GM18861 (cell line): Measurements from ENCODE around the gene PRKAR1A.
"Not testable (repeated sequence)": the region's sequence is repeated elsewhere in the genome, so short reads cannot be mapped to it uniquely, and the experiment has no call there.

ENCODE experiments used
- ATAC-seq: cut with Tn5 transposase; IDR thresholded peaks from one replicate; pipeline ENCODE4 v1.9.1; 2021; ENCODE audit not compliant: unreplicated experiment

The PRKAR1A gene

DNA sequence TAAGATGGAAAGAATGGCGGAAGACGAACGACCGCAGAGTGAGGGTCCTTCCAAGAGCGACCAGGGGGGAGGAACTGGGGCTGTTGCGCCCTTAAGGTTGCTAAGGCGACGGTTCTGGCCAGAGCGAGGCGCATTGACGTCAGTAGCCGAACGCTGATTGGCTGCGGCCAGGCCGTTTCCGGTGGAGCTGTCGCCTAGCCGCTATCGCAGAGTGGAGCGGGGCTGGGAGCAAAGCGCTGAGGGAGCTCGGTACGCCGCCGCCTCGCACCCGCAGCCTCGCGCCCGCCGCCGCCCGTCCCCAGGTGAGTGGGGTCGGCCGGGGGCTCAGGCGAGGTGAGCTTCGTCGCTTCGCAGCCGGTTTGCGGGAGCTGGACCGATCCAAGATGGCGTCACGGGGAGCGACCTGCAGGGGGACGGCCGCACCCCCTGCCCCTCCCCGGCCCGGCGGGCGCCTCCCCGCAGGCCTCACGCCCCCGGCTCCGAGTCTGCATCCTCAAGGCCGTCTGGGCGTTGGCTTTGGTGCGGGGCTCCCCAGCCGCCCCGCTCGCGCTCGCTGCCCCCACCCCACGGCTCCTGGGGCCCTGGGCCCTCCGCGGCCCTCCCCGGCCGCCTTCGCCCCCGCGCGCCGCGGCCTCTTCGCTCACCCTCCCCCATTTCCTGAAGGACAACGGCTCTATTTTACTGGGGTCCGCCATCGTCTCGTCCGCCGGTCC, at the start of gene PRKAR1A:
PRKAR1A (plus strand) TSS at position 184 of the 713 bp plus-strand sequence. CDS start 2,970 bp downstream, outside the sequence.
- peak; percentile 85 for ATAC-seq

DNA sequence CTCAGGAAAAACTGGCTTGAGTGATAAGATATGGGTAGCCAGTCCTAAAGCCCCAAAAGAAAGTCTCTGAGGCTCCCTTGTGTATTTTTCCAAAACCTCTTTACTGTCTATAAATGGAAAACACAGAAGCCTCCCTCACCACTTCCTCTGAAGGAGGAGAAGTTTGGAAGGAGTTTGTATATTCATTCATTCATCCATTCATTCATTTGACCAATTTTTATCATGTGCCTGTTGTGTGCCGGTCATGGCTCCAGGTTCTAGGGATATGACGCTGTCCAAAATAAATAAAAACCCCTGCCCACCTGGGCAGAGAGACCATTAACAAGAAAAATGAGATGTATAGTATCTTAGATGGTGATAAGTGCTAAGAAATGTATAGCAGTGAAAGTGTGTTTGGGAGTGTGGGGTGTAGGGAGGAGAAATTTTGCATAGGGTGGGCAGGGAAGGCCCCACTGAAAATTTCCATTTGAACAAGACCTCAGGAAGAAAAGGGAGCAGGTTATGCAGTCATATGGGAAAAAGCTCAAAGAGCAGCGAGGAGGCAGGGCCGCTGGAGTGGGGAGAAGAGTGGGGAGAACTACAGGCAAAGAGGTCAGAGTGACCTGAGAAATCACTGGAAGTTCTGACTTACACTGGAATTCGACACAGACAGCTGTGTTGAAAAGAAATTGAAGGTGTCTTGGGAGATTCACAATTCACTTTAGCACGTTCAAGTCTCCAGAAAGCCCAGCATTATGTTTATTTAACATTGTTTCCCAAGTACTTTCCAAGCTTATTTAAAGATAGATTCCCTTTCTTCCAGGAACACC, 48.8 kb upstream of the PRKAR1A start:
- no peak for ATAC-seq

DNA sequence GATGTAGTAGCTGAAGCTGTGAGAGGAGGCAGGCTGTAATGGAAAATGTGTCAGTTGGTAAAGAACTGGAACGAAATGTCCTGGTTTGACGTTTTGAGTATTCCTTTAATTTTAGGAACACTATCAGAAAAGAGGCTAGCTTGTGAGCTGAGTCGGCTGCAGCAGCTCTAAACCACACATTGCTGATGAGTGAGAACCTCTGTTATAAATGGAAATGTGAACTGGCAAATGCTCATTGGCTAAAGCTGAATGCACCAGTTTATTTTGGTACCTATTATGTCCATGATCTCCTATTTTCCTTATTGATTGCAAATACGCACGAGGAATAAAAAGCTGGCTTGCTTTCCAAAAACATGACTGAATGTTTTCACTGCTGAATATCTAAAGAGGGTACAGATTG, 43.9 kb upstream of the PRKAR1A start:
- ATAC-seq: no peak

DNA sequence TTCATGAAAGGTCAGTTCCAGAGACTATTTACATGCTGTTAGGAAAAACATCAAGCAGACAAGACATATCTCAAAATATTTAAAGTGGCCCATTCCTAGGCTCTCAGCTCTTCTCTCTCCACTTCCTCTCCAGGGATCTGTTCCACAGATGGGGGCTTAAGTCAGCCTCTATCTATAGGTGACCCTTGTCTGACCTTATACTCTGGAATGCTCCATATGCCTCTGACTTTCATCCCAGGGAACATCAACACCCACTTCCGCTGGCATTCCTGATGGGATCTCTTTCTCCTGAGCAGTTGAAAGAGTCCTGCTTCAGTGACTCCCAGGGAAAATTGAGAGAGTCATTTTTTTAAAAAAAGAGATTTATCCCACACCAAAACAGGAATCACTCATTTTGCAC, 43.4 kb upstream of the PRKAR1A start:
- ATAC-seq: no peak

DNA sequence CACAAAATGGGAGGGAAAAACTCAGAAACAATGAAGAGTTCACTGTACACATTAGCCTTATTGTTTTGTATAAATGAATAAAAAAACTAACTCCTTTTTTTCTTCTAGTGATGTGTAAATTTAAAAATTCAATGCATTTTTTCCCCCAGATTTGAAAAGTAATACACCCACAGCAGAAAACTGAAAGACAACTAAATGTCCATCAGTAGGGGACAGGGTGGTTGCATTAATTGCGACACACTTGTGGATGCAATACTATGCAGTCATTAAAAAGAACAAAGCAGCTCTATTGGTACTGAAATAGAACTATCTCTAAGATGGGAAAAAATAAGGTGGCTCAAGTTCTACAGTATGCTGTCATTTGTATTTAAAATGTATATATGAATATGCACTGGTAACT, 41.3 kb upstream of the PRKAR1A start:
- ATAC-seq: no peak

DNA sequence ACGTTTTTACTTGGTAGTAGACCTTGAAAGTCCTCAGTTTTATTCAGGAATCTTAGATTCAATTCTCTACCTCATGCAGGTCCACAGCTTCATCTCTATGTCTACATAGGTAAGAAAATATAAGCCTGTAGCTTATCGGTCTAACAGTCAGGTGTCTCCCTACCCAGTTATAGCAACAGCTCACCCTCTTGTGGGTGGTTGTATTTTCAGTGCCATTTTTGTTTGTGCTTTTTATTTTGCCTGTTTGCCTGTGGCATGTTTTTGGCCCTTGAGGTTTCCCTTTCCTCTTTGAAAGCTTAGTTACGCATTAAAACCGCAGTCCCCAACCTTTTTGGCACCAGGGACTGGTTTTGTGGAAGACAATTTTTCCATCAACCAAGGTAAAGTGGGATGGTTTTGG, 31.3 kb upstream of the PRKAR1A start:
- ATAC-seq: no peak

DNA sequence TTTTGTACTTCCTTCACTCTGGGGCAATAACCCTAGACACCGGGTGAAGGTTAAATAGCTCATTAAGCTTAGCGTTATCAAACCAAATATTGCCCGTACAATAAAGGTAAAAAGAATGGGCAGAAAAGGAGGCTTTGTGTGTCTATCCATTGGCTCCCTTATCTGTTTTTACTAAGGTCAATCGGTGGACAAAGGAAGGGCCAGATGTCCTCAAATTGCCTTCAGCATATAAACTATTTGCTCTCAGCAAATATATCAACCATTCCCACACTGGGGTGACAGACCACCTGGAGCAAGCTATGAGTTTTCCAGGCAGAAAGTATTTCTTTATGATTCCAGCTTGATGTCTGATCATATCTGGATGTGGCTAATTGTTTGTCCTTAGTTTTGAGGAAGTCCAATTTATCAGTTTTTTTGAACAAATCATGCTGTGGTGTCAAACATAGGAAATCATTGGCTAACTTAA, 29.6 kb upstream of the PRKAR1A start:
- no peak for ATAC-seq

DNA sequence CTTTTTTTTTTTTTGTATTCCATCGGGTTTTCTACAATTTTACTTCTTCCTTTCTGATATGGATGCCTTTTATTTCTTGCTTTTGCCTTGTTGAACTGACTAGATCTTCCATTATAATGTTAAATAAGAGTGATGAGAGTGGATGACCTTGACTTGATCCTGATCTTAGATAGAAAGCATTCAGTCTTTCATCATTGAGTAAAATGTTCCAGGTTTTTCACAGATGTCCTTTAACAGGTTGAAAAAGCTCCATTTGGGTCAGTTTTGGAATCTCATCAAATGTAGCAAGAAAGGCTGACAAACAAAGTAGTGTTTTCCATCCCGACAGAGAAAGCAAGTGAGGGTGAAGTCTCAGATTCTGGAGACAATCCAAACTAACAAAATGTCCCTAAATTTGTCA, 27.8 kb upstream of the PRKAR1A start:
- ATAC-seq: no peak

DNA sequence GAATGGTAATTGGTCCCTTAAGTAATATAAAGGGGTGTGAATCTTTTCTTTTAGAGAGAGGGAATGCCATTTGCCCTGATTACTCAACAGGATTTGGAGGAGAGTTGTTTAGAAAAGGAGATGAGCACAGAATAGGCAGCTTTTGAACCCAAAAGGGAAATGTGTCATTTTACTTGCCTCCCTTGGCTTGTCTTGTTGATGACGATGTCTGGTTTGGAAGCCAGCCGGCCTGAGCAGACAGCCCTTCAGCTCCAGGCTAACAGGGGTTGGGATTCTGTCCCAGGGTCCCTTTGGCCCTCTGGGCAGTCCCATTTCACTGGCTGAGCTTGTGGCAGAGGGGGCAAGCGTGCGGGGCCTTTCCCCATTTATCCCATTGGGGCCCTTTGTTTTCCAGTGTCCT, 22.3 kb upstream of the PRKAR1A start:
- ATAC-seq: no peak

DNA sequence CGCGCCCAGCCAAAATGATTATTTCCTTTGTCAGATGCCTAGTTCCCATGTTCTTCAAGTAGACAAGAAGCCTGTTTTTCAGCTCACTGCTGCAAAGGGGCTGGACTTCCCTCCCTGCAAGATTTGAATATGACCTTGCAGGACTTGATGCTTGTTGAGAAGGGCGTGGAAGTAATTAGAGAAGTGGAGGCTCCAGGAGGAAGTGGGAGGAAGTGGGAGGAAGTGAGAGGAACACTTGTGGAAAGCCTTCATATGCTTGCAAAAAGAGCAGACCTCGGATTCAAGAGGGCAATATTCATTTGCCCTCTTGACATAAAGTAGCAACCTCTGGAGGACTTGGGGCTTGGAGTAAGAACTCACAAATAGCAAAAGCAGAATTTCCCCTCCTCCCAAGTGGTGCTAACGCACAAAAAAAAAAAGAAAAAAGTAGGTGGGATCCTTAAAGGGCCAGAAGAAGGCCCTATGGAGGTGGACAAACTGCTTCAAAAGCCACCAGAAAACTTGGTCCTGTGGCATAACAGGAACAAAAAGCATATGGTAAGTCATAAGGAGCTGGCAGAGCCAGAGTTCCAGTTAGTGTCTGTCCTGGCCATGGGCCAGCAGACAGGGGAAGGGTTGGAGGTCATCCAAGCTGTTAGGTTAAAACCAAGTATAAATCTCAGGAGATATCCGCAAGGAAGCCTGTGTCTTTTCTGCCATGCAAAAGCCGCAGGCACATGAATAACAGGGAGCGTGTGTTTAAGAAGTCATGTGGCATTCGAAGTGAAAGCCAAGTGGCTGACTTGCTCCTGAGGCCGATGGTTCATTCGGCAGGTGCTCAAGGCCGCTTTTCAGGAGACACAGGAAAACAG, 20.6 kb upstream of the PRKAR1A start:
- ATAC-seq: no peak

DNA sequence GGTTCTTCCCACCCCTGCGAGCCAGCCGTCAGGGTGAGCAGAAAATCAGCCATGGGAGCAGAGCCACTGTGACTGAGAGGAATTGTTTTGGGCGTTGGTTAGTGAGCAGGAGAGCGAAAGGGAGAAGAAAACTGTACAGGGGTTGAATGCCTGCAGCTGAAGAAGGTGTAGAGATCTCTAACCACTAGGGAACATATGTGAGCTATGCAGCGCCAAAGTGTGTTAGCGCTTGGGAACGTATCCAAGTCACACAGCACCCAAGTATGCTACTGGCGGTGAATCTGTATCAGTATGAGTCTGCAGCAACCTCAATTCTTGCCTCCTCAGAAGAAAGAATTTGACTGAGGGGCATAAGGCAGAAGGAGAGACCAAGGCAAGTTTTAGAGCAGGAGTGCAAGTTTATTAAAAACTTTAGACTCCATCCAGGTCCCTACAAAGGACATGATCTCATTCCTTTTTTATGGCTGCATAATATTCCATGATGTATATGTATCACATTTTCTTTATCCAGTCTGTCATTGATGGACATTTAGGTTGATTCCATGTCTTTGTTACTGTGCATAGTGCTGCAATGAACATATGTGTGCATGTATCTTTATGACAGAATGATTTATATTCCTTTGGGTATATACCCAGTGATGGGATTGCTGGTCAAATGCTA, 19.7 kb upstream of the PRKAR1A start:
- not testable (repeated sequence) for ATAC-seq

DNA sequence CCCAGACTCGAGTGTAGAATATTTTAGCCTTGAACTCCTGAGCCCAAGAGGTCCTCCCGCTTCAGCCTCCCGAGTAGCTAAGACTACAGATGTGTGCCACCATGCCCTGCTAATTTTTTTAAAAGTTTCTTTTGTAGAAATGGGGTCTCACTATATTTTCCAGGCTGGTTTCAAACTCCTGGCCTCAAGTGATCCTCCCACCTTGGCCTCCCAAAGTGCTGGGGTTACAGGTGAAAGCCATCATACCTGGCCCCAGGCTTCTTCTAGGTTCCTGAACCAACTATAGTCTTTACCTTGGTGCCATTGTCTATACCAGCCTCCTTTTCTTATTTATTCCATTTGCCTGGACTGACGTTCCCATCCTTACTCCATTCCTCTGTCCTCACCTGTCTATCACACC, 17.1 kb upstream of the PRKAR1A start:
- no peak for ATAC-seq

DNA sequence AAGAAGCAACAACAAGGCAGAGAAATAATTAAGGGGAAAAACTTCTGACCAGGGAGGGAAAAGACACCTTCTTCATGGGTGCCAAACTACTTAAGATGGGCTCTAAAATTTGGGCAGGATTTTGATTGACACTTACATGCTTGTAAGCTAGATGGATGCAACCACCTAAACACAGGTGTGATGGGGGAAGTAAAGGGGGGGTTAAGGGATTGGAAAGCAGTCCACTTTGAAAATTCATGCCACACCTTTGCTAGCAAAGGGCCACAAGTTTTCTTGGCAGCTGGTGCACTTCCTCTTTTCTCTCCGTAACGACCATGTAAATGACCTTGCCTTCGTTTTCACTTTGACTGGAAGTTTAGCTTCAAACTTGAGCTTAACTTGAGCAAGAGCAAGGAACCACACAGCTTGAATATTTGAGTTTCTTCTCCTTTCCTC, 14.3 kb upstream of the PRKAR1A start:
- ATAC-seq: peak; percentile 92

DNA sequence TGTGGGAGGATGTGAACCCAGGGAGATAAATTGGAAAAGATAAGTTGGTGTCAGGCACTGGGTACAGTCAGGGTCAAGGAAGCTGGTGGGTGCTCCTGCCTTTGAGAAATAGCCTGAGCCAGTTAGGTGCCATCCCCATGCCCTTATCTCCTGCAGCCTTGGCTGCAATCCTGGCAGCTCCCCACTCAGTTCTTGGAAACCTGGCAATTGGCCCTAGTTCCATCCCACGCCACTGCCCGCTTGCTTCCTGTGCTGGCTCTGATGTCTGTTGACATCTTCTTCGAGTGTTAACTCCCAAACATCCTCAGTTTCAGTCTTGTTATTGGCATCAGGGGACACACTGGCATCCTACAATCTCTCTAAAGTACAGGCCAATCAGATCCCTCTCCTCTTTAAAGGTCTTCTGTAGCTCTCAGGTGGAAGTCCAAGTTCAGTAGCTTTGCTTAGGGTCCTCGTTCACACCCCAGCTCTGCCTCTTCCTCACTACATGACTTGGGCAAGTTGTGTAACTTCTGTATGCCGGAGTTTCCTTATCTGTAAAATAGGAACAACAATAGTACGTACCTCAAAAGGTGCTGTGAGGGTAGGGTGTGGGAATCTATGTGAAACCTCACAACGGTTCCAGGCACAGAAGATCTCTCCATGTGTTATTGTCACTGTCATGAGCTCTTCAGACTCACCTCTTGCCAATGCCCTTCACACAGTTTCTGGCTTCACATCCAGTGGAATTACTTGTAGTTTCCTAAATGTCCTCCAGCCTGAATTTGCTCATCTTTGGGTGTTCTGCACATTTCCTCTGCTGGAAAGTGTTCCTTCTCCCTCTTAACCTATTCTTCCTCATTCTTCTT, 13.5 kb upstream of the PRKAR1A start:
- no peak for ATAC-seq

DNA sequence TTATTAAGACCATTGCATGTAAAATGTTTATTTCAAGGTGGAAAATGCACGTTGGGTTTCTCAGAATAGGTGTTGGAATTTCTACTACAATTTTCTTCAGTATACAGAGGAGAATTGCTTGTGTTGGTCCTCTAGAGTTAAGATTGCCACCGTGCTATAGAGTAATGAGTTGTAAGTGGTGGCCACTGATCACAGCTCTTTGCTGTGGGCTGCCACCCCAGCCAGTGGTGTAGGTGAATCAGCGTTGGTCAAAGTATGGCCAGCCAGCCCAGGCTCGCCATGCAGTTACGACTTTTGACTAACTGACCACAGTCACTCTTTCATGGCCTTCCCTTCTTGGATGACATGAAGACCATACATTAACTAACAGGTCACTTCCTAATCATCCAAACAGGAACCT, 12.6 kb upstream of the PRKAR1A start:
- ATAC-seq: no peak

DNA sequence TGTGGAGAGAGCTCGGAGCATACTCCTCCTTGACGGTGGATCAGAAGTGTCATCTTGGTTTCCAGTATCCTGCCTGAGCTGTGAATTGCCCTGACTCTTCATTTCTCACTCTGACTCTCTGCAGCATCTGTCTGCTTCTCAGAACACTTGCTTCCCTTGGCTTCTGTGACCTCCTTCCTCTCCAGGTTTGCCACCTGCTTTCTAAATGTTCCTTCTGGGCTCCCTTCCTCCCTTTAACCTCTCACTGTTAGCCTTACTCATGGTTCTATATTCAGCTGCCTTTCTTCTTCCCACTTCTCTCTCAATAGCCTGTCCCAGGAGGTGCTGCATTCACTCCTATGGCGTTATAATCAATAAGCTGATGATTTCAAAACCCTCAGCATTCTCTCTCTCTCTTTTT, 11.2 kb upstream of the PRKAR1A start:
- ATAC-seq: no peak

DNA sequence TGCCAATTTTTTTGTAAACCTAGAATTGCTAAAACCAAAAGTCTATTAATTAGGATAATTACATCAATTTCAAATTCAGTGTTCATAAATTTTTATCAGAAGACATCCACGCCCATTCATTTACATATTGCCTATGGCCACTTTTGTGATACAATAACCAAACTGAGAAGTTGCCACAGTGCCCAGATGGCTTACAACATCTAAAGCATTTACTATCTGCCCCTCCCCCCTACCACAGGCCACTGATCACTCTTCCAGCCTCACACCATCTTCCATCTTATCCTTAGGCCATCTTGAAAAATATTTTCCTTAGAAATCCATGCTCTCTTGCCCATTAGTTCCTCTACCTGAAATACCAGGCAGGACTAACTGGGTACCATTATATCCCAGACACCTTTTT, 6.3 kb upstream of the PRKAR1A start:
- no peak for ATAC-seq

DNA sequence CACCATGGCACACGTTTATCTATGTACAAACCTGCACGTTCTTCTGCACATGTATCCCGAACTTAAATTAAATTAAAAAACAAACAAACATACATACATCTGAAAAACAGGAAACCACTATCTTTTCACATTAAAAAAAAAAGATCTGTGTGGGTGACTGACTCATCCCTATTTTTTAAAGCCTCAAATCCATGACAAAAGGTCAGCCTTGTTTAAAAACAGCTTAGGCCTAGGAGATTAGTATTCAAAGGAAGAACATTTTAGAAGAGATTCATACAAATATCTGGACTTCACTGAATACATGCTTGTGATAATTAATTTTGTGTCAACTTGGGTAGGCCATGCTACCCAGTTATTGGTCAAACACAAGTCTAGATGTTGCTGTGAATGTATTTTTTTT, 4.7 kb upstream of the PRKAR1A start:
- ATAC-seq: no peak

DNA sequence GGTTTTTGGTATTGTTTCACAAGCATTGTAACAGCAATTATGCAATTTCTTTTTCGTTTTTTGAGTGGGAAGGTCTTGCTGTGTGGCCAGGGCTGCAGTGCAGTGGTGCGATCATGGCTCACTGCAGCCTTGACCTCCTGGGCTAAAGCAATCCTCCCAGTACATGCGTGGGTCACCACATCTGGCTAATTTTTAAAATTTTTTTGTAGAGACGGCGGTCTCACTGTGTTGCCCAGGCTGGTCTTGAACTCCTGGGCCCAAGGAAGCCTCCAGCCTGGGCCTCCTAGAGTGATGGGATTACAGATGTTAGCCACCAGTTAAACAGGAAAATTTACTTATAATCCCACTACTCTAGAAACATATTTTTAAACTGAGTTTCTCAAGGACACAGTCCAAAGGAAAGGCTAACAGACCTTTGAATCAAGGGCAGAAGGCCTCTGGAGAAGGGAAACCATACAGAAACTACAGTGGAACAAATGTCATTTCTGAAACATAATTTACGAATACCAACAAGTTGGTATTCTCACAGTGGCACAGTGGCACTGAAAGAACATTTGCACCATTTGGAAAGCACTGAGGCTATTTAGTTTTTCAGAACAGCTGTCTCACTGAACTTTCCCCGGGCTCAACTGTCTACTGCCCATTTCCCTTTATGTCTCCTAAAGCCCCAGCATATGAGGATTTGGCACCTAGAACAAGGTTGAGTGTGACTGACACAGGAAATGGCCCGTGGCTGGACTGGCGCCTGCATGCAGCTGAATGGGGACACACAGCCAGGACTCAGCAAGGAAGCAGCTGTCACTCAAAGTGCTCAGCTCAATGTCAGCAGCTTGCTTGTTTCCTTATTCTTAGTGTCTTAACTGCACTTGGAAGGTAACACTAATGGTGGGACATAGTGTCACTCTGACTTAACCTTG, 2.8 kb upstream of the PRKAR1A start:
- ATAC-seq: no peak
